ENCODE results near the gene CCSER1. TPM values are rescaled to one million over a fixed set of nuclear protein-coding genes. Genes with fewer than 3 reads are reported as not detected.

Gene CCSER1
- total and polyA plus RNA-seq, 2 of the 8 experiments (the other 6 are each of a cell fraction or from before 2014, with no cell fraction given), result 0.26 to 0.84 TPM

DNA sequence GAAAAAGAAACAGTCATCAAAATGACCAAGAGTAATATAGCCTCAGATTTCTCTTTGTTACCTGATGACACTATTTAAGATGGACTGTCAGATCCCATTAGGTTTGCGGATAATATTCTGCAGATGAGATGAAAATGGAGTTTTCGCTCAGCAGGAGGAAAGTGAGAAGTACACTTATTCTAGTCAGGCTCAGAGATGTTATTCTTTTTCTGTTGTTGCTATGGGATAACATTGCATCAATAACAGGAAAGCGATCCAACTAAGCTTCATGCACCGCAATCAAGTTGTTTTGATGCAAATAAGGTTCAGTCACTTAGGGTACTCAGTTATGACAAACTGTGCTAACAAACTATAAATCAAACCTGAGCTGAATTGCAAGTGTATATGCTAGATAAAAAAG is 415.0 kb downstream of the CCSER1 start (continued):
- no peak for TF ChIP-seq CHD7 (IDR thresholded peaks at IDR 0.05; ENCODE audit: insufficient replicate concordance, low read length)
- no peak for TF ChIP-seq BCL11A (IDR thresholded peaks at IDR 0.05; ENCODE audit: low read depth in 2 of 2, low read length in 2 of 2)
- no peak for TF ChIP-seq ZNF274 (IDR thresholded peaks at IDR 0.05; ENCODE audit: borderline replicate concordance, extremely low read depth, low read length)
- no peak for TF ChIP-seq CBX8 (IDR thresholded peaks at IDR 0.05; ENCODE audit: borderline replicate concordance, low read depth, low read length)
- no peak for TF ChIP-seq GABPA (IDR thresholded peaks at IDR 0.05; ENCODE audit: borderline replicate concordance, insufficient read depth, low read length)
- no peak for TF ChIP-seq TCF12 (IDR thresholded peaks at IDR 0.05; ENCODE audit: low read depth, low read length)
